ENCODE results near the gene SLC6A19.

GRCh38 chr5:1200495-1201326 lies 684 bp upstream of the SLC6A19 start:
- TF ChIP-seq, protein P1, sequence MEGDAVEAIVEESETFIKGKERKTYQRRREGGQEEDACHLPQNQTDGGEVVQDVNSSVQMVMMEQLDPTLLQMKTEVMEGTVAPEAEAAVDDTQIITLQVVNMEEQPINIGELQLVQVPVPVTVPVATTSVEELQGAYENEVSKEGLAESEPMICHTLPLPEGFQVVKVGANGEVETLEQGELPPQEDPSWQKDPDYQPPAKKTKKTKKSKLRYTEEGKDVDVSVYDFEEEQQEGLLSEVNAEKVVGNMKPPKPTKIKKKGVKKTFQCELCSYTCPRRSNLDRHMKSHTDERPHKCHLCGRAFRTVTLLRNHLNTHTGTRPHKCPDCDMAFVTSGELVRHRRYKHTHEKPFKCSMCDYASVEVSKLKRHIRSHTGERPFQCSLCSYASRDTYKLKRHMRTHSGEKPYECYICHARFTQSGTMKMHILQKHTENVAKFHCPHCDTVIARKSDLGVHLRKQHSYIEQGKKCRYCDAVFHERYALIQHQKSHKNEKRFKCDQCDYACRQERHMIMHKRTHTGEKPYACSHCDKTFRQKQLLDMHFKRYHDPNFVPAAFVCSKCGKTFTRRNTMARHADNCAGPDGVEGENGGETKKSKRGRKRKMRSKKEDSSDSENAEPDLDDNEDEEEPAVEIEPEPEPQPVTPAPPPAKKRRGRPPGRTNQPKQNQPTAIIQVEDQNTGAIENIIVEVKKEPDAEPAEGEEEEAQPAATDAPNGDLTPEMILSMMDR (IDR thresholded peaks at IDR 0.05), result no peak
- no peak for TF ChIP-seq SMC3 (IDR thresholded peaks at IDR 0.05; ENCODE audit: low read depth, low read length)
- TF ChIP-seq POLR2AphosphoS5 (IDR thresholded peaks at IDR 0.05; ENCODE audit: low read depth, low read length), result no peak
- TF ChIP-seq JUND (IDR thresholded peaks at IDR 0.05), result no peak
- no peak for TF ChIP-seq FOSL2 (IDR thresholded peaks at IDR 0.05; ENCODE audit: borderline replicate concordance, low read depth)
- TF ChIP-seq RFX5 (IDR thresholded peaks at IDR 0.05; ENCODE audit: low read length), result no peak
- TF ChIP-seq EP300 (IDR thresholded peaks at IDR 0.05; ENCODE audit: borderline replicate concordance in 1 of 2, low read depth in 1 of 2, low read length in 1 of 2), result no peak
- TF ChIP-seq RCOR1 (IDR thresholded peaks at IDR 0.05; ENCODE audit: low read length), result no peak
- no peak for TF ChIP-seq EZH2phosphoT487 (IDR thresholded peaks at IDR 0.05; ENCODE audit: borderline replicate concordance, low read depth)
- TF ChIP-seq GATA2 (CRISPR knock-in tag; IDR thresholded peaks at IDR 0.05), result no peak
- TF ChIP-seq, protein P2, sequence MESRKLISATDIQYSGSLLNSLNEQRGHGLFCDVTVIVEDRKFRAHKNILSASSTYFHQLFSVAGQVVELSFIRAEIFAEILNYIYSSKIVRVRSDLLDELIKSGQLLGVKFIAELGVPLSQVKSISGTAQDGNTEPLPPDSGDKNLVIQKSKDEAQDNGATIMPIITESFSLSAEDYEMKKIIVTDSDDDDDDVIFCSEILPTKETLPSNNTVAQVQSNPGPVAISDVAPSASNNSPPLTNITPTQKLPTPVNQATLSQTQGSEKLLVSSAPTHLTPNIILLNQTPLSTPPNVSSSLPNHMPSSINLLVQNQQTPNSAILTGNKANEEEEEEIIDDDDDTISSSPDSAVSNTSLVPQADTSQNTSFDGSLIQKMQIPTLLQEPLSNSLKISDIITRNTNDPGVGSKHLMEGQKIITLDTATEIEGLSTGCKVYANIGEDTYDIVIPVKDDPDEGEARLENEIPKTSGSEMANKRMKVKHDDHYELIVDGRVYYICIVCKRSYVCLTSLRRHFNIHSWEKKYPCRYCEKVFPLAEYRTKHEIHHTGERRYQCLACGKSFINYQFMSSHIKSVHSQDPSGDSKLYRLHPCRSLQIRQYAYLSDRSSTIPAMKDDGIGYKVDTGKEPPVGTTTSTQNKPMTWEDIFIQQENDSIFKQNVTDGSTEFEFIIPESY (IDR thresholded peaks at IDR 0.05; ENCODE audit: borderline replicate concordance, low read depth), result no peak
- no peak for TF ChIP-seq NFIC (IDR thresholded peaks at IDR 0.05; ENCODE audit: borderline replicate concordance)

Measured in SK-N-SH (cell line).